ENCODE results near the gene KRT8. TPM values are rescaled to one million over a fixed set of nuclear protein-coding genes. Genes with fewer than 3 reads are reported as not detected.

Gene KRT8
- total and polyA plus RNA-seq, 7 donors = 20.6 to 3,526 (median 63.1) TPM

- no peak overlapping the region for H3K4me3 ChIP-seq
- DNase-seq = no peak
- WGBS, 2 donors = 86 to 90% methylated on average over 12 of the region's 12 CpGs
- intact Hi-C loops (cut with DNase I) = no loop called here
- H3K4me1 ChIP-seq = no peaks in the 10 kb centered on the region
- TF ChIP-seq POLR2A (IDR thresholded peaks at IDR 0.05) (no peak), EP300 (IDR thresholded peaks at IDR 0.05) (no peak), POLR2AphosphoS5 (IDR thresholded peaks at IDR 0.05) (no peak), CTCF (IDR thresholded peaks at IDR 0.05) (no peak)
- no peaks in the 10 kb centered on the region for H3K27me3 ChIP-seq
- no peaks in the 10 kb centered on the region for H3K9me3 ChIP-seq
- no peak overlapping the region for H3K27ac ChIP-seq
- no peaks in the 10 kb centered on the region for H3K36me3 ChIP-seq
Observed at GRCh38 chr12:52847335-52848102, 57.4 kb downstream of the KRT8 start.

Other genes with a start within 250 kb of the KRT8 start
- not detected for gene KRT1, start 224.7 kb downstream of the KRT8 start, total RNA-seq
- gene KRT1, start 224.7 kb downstream of the KRT8 start, polyA plus RNA-seq = not detected
- gene KRT77, start 201.6 kb downstream of the KRT8 start, total RNA-seq = not detected
- under 1 TPM in 1 of 3 donors, not detected in 2; 0.01 TPM for gene KRT77, start 201.6 kb downstream of the KRT8 start, polyA plus RNA-seq
- gene KRT76, start 127.7 kb downstream of the KRT8 start, total RNA-seq = not detected
- not detected for gene KRT76, start 127.7 kb downstream of the KRT8 start, polyA plus RNA-seq
- gene KRT3, start 109.0 kb downstream of the KRT8 start, total RNA-seq = not detected
- not detected for gene KRT3, start 109.0 kb downstream of the KRT8 start, polyA plus RNA-seq
- gene KRT4, start 91.0 kb downstream of the KRT8 start, total RNA-seq = not detected
- 10 to 100 TPM in 1 of 3 donors, under 1 TPM in 1, not detected in 1; 0.86 to 18.6 TPM for gene KRT4, start 91.0 kb downstream of the KRT8 start, polyA plus RNA-seq
- not detected for gene KRT79, start 70.8 kb downstream of the KRT8 start, total RNA-seq
- gene KRT79, start 70.8 kb downstream of the KRT8 start, polyA plus RNA-seq = under 1 TPM in 1 of 3 donors, not detected in 2; 0.16 TPM
- gene KRT78, start 56.1 kb downstream of the KRT8 start, total RNA-seq = not detected
- 1 to 10 TPM in 1 of 3 donors, under 1 TPM in 1, not detected in 1; 0.20 to 5.4 TPM for gene KRT78, start 56.1 kb downstream of the KRT8 start, polyA plus RNA-seq
- gene KRT18, start 44.0 kb upstream of the KRT8 start, total RNA-seq = 1 to 10 TPM; 1.5 to 3.9 (median 2.5) TPM
- 100 to 1,000 TPM; 596 to 847 (median 800) TPM for gene KRT18, start 44.0 kb upstream of the KRT8 start, polyA plus RNA-seq
- 100 to 1,000 TPM; 475 to 575 (median 524) TPM for gene EIF4B, start 101.4 kb upstream of the KRT8 start, total RNA-seq
- 100 to 1,000 TPM; 136 to 233 (median 218) TPM for gene EIF4B, start 101.4 kb upstream of the KRT8 start, polyA plus RNA-seq
- 100 to 1,000 TPM; 109 to 117 (median 113) TPM for gene TNS2, start 145.0 kb upstream of the KRT8 start, total RNA-seq
- 10 to 100 TPM; 12.5 to 60.1 (median 47.4) TPM for gene TNS2, start 145.0 kb upstream of the KRT8 start, polyA plus RNA-seq
- 10 to 100 TPM; 31.9 to 41.4 (median 35.7) TPM for gene SPRYD3, start 174.3 kb upstream of the KRT8 start, total RNA-seq
- gene SPRYD3, start 174.3 kb upstream of the KRT8 start, polyA plus RNA-seq = 10 to 100 TPM; 20.1 to 33.4 (median 27.0) TPM
- gene IGFBP6, start 192.6 kb upstream of the KRT8 start, total RNA-seq = 100 to 1,000 TPM; 127 to 444 (median 384) TPM
- 100 to 1,000 TPM in 1 of 3 donors, 10 to 100 TPM in 1, 1 to 10 TPM in 1; 3.0 to 133 (median 35.9) TPM for gene IGFBP6, start 192.6 kb upstream of the KRT8 start, polyA plus RNA-seq
- under 1 TPM in 2 of 4 donors, not detected in 2; 0.41 to 0.55 TPM for gene SOAT2, start 198.4 kb upstream of the KRT8 start, total RNA-seq
- gene SOAT2, start 198.4 kb upstream of the KRT8 start, polyA plus RNA-seq = under 1 TPM in 1 of 3 donors, not detected in 2; 0.09 TPM

All from sigmoid colon (tissue), 7 donors.